SK-N-SH treated with all-trans-retinoic acid at 6 μM for 48 hours (cell line): ENCODE results near the gene CFDP1.

Source experiments
- ATAC-seq: fragments of 200-7000 bp; cut with Tn5 transposase; 3 replicates; pipeline ENCODE4 v1.9.1; 2020; ENCODE audit warnings: mild to moderate bottlenecking, moderate library complexity
- ARNTL ChIP-seq: fragments of 450-650 bp; formaldehyde crosslinking; IDR thresholded peaks from 2 replicates; pipeline ENCODE4 v1.5.0; 2020; ENCODE audit warnings: low read depth, mild to moderate bottlenecking, moderate library complexity, borderline replicate concordance
- BACH2 ChIP-seq: fragments of 250-450 bp; sonication (Bioruptor Pico); IDR thresholded peaks from 2 replicates; pipeline ENCODE4 v1.9.0; 2021; ENCODE audit warnings: mild to moderate bottlenecking, borderline replicate concordance
- CSDC2 ChIP-seq: fragments of 250-450 bp; sonication (Bioruptor Pico); IDR thresholded peaks from 2 replicates; pipeline ENCODE4 v1.5.0; 2020; ENCODE audit warnings: mild to moderate bottlenecking, moderate library complexity
- CSRNP3 ChIP-seq: fragments of 250-450 bp; sonication (Bioruptor Pico); IDR thresholded peaks from 2 replicates; pipeline ENCODE4 v1.5.1; 2021; ENCODE audit warnings: mild to moderate bottlenecking, moderate library complexity
- ESRRG ChIP-seq: fragments of 250-450 bp; sonication (Bioruptor Pico); IDR thresholded peaks from 2 replicates; pipeline ENCODE4 v1.6.1; 2021; ENCODE audit warnings: mild to moderate bottlenecking
- GLIS3 ChIP-seq: fragments of 250-450 bp; sonication (Bioruptor Pico); IDR thresholded peaks from 2 replicates; pipeline ENCODE4 v1.5.0; 2020; ENCODE audit warnings: mild to moderate bottlenecking, moderate library complexity
- ISL1 ChIP-seq: fragments of 250-450 bp; sonication (Bioruptor Pico); IDR thresholded peaks from 2 replicates; pipeline ENCODE4 v2.1.2; 2022; ENCODE audit warnings: mild to moderate bottlenecking, moderate library complexity
- OSR1 ChIP-seq: fragments of 250-450 bp; sonication (Bioruptor Pico); IDR thresholded peaks from 2 replicates; pipeline ENCODE4 v1.8.0; 2022; ENCODE audit warnings: moderate library complexity, mild to moderate bottlenecking, inconsistent platforms
- PPARA ChIP-seq: fragments of 250-450 bp; sonication (Bioruptor Pico); IDR thresholded peaks from 2 replicates; pipeline ENCODE4 v1.5.0; 2020; ENCODE audit warnings: mild to moderate bottlenecking, borderline replicate concordance
- SNAI2 ChIP-seq: fragments of 250-450 bp; sonication (Bioruptor Pico); IDR thresholded peaks from 2 replicates; pipeline ENCODE4 v1.5.0; 2020; ENCODE audit warnings: mild to moderate bottlenecking, moderate library complexity
- TCF4 ChIP-seq: fragments of 250-450 bp; sonication (Bioruptor Pico); IDR thresholded peaks from 2 replicates; pipeline ENCODE4 v1.8.0; 2021; ENCODE audit warnings: mild to moderate bottlenecking, moderate library complexity, borderline replicate concordance
- TOX ChIP-seq: fragments of 250-450 bp; sonication (Bioruptor Pico); IDR thresholded peaks from 2 replicates; pipeline ENCODE4 v1.8.0; 2021; ENCODE audit warnings: mild to moderate bottlenecking, moderate library complexity, borderline replicate concordance
- ZC3H10 ChIP-seq: fragments of 250-450 bp; sonication (Bioruptor Pico); IDR thresholded peaks from 2 replicates; pipeline ENCODE4 v1.5.1; 2021; ENCODE audit warnings: mild to moderate bottlenecking, moderate library complexity
- ZFP3 ChIP-seq: fragments of 250-450 bp; sonication (Bioruptor Pico); IDR thresholded peaks from 2 replicates; pipeline ENCODE4 v1.5.0; 2020; ENCODE audit warnings: mild to moderate bottlenecking, moderate library complexity
- ZNF565 ChIP-seq: fragments of 450-650 bp; formaldehyde crosslinking; conservative IDR thresholded peaks from 2 replicates; pipeline ENCODE4 v1.5.0; 2020; ENCODE audit warnings: low read depth, mild to moderate bottlenecking, moderate library complexity
- ZNF70 ChIP-seq: fragments of 450-650 bp; formaldehyde crosslinking; IDR thresholded peaks from 2 replicates; pipeline ENCODE4 v1.5.0; 2020; ENCODE audit warnings: mild to moderate bottlenecking, moderate library complexity
- TF ChIP-seq, protein P1 (sequence below): fragments of 250-450 bp; sonication (Bioruptor Pico); IDR thresholded peaks from 2 replicates; pipeline ENCODE4 v1.5.1; 2020; ENCODE audit warnings: low read depth, mild to moderate bottlenecking, moderate library complexity
- TF ChIP-seq, protein P2 (sequence below): fragments of 250-450 bp; sonication (Bioruptor Pico); IDR thresholded peaks from 2 replicates; pipeline ENCODE4 v1.5.0; 2020; ENCODE audit warnings: mild to moderate bottlenecking, moderate library complexity
- TF ChIP-seq, protein P3 (sequence below): fragments of 250-450 bp; sonication (Bioruptor Pico); IDR thresholded peaks from 2 replicates; pipeline ENCODE4 v1.8.0; 2021; ENCODE audit warnings: low read depth, mild to moderate bottlenecking, moderate library complexity, borderline replicate concordance
- TF ChIP-seq, protein P4 (sequence below): fragments of 250-450 bp; sonication (Bioruptor Pico); IDR thresholded peaks from 2 replicates; pipeline ENCODE4 v1.8.0; 2020; ENCODE audit warnings: mild to moderate bottlenecking, moderate library complexity, borderline replicate concordance

Gene CFDP1

GRCh38 chr16:75354170-75354569 lies 79.1 kb downstream of the CFDP1 start:
- TF ChIP-seq CSDC2, result no peak
- no peak for TF ChIP-seq BACH2 (CRISPR knock-in tag)
- no peak for ATAC-seq

- 0 out of 2 replicates have a peak, but pooled peaks have one; percentile 58 for TF ChIP-seq TOX (CRISPR knock-in tag)
- TF ChIP-seq, protein P1, sequence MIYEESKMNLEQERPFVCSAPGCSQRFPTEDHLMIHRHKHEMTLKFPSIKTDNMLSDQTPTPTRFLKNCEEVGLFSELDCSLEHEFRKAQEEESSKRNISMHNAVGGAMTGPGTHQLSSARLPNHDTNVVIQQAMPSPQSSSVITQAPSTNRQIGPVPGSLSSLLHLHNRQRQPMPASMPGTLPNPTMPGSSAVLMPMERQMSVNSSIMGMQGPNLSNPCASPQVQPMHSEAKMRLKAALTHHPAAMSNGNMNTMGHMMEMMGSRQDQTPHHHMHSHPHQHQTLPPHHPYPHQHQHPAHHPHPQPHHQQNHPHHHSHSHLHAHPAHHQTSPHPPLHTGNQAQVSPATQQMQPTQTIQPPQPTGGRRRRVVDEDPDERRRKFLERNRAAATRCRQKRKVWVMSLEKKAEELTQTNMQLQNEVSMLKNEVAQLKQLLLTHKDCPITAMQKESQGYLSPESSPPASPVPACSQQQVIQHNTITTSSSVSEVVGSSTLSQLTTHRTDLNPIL (CRISPR knock-in tag), result peak; percentile 57; the same call in 1 of the 2 replicates
- no peak for TF ChIP-seq CSRNP3 (CRISPR knock-in tag)
- no peak for TF ChIP-seq ZNF70 (CRISPR knock-in tag)
- TF ChIP-seq, protein P2, sequence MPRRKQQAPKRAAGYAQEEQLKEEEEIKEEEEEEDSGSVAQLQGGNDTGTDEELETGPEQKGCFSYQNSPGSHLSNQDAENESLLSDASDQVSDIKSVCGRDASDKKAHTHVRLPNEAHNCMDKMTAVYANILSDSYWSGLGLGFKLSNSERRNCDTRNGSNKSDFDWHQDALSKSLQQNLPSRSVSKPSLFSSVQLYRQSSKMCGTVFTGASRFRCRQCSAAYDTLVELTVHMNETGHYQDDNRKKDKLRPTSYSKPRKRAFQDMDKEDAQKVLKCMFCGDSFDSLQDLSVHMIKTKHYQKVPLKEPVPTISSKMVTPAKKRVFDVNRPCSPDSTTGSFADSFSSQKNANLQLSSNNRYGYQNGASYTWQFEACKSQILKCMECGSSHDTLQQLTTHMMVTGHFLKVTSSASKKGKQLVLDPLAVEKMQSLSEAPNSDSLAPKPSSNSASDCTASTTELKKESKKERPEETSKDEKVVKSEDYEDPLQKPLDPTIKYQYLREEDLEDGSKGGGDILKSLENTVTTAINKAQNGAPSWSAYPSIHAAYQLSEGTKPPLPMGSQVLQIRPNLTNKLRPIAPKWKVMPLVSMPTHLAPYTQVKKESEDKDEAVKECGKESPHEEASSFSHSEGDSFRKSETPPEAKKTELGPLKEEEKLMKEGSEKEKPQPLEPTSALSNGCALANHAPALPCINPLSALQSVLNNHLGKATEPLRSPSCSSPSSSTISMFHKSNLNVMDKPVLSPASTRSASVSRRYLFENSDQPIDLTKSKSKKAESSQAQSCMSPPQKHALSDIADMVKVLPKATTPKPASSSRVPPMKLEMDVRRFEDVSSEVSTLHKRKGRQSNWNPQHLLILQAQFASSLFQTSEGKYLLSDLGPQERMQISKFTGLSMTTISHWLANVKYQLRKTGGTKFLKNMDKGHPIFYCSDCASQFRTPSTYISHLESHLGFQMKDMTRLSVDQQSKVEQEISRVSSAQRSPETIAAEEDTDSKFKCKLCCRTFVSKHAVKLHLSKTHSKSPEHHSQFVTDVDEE, result no peak
- no peak for TF ChIP-seq PPARA (CRISPR knock-in tag)
- no peak for TF ChIP-seq SNAI2 (CRISPR knock-in tag)
- TF ChIP-seq GLIS3 (CRISPR knock-in tag), result no peak
- TF ChIP-seq, protein P3, sequence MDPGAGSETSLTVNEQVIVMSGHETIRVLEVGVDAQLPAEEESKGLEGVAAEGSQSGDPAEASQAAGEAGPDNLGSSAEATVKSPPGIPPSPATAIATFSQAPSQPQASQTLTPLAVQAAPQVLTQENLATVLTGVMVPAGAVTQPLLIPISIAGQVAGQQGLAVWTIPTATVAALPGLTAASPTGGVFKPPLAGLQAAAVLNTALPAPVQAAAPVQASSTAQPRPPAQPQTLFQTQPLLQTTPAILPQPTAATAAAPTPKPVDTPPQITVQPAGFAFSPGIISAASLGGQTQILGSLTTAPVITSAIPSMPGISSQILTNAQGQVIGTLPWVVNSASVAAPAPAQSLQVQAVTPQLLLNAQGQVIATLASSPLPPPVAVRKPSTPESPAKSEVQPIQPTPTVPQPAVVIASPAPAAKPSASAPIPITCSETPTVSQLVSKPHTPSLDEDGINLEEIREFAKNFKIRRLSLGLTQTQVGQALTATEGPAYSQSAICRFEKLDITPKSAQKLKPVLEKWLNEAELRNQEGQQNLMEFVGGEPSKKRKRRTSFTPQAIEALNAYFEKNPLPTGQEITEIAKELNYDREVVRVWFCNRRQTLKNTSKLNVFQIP (CRISPR knock-in tag), result no peak
- TF ChIP-seq ZC3H10 (CRISPR knock-in tag), result peak; percentile 67; the same call in 1 of the 2 replicates
- peak; percentile 87 for TF ChIP-seq ISL1 (CRISPR knock-in tag)
- no peak for TF ChIP-seq ARNTL (CRISPR knock-in tag)
- TF ChIP-seq ZFP3 (CRISPR knock-in tag), result no peak
- TF ChIP-seq TCF4, result peak; percentile 44; the same call in 1 of the 2 replicates
- TF ChIP-seq, protein P4, sequence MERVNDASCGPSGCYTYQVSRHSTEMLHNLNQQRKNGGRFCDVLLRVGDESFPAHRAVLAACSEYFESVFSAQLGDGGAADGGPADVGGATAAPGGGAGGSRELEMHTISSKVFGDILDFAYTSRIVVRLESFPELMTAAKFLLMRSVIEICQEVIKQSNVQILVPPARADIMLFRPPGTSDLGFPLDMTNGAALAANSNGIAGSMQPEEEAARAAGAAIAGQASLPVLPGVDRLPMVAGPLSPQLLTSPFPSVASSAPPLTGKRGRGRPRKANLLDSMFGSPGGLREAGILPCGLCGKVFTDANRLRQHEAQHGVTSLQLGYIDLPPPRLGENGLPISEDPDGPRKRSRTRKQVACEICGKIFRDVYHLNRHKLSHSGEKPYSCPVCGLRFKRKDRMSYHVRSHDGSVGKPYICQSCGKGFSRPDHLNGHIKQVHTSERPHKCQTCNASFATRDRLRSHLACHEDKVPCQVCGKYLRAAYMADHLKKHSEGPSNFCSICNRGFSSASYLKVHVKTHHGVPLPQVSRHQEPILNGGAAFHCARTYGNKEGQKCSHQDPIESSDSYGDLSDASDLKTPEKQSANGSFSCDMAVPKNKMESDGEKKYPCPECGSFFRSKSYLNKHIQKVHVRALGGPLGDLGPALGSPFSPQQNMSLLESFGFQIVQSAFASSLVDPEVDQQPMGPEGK (CRISPR knock-in tag), result 0 out of 2 replicates have a peak, but pooled peaks have one; percentile 40
- no peak for TF ChIP-seq BACH2 (CRISPR knock-in tag)
- TF ChIP-seq CSDC2, result no peak
- peak; percentile 97 for ATAC-seq
Measured at GRCh38 chr16:75351183-75351582, 82.1 kb downstream of the CFDP1 start.

DNA sequence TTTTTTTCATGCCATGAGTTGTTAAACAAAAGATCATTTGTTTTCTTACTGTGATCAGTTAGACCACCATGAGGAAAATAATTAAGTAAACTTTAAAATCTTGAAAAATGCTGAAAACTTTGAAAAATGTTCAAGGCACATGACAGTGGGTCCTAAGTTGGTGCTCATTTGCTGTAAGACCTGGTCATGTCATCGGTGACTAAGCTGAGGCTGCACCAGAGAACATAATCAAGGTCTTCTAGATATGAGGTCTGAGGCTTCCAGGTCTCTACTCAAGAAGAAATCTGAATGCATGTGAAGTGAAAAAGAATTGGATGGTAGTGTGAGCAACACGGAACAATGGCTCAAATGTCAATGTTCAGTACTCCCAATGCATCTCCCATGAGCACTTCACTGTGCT lies 87.6 kb downstream of the CFDP1 start:
- no peak for TF ChIP-seq SNAI2 (CRISPR knock-in tag)
- TF ChIP-seq, protein P3 (CRISPR knock-in tag), result no peak
- no peak for TF ChIP-seq ZNF565 (CRISPR knock-in tag)
- TF ChIP-seq ESRRG (CRISPR knock-in tag), result no peak
- no peak for TF ChIP-seq OSR1 (CRISPR knock-in tag)
- TF ChIP-seq, all 23 proteins: peak for 0
- no peak for ATAC-seq
